Measurements from ENCODE around the gene RBMS3.

The RBMS3 gene

GRCh38 chr3:29892976-29893554 lies 612.2 kb downstream of the RBMS3 start:
- no peak for DNase-seq (ENCODE audit: low spot score)

GRCh38 chr3:29896856-29897255 lies 616.0 kb downstream of the RBMS3 start:
- no peak for DNase-seq (ENCODE audit: low spot score)

- DNase-seq (ENCODE audit: low spot score): no peak
These were observed 617.5 kb downstream of the RBMS3 start for GRCh38 chr3:29898171-29898965.

- no peak for DNase-seq (ENCODE audit: low spot score)
These were observed 618.1 kb downstream of the RBMS3 start for GRCh38 chr3:29899021-29899420.

- peak; percentile 21 for DNase-seq (ENCODE audit: low spot score)
These were observed 620.2 kb downstream of the RBMS3 start for GRCh38 chr3:29901097-29901496.

- DNase-seq (ENCODE audit: low spot score): no peak
These were observed 622.7 kb downstream of the RBMS3 start for GRCh38 chr3:29903600-29903999.

- DNase-seq (ENCODE audit: low spot score): no peak
These were observed 626.0 kb downstream of the RBMS3 start for GRCh38 chr3:29906906-29907305.

GRCh38 chr3:29912600-29913288 lies 631.9 kb downstream of the RBMS3 start:
- DNase-seq (ENCODE audit: low spot score): no peak

GRCh38 chr3:29914861-29915524 lies 634.1 kb downstream of the RBMS3 start:
- no peak for DNase-seq (ENCODE audit: low spot score)

- no peak for DNase-seq (ENCODE audit: low spot score)
These were observed 638.7 kb downstream of the RBMS3 start for GRCh38 chr3:29919571-29919970.

- DNase-seq (ENCODE audit: low spot score): no peak
These were observed 642.3 kb downstream of the RBMS3 start for GRCh38 chr3:29922992-29923746.

- no peak for DNase-seq (ENCODE audit: low spot score)
These were observed 644.1 kb downstream of the RBMS3 start for GRCh38 chr3:29924783-29925561.

GRCh38 chr3:29926378-29926777 lies 645.5 kb downstream of the RBMS3 start:
- DNase-seq (ENCODE audit: low spot score): no peak

- no peak for DNase-seq (ENCODE audit: low spot score)
These were observed 651.9 kb downstream of the RBMS3 start for GRCh38 chr3:29932696-29933325.

GRCh38 chr3:29933802-29934490 lies 653.1 kb downstream of the RBMS3 start:
- no peak for DNase-seq (ENCODE audit: low spot score)

GRCh38 chr3:29934751-29935150 lies 653.9 kb downstream of the RBMS3 start:
- no peak for DNase-seq (ENCODE audit: low spot score)

- DNase-seq (ENCODE audit: low spot score): no peak
These were observed 655.2 kb downstream of the RBMS3 start for GRCh38 chr3:29936054-29936453.

GRCh38 chr3:29936766-29937165 lies 655.9 kb downstream of the RBMS3 start:
- DNase-seq (ENCODE audit: low spot score): no peak

- no peak for DNase-seq (ENCODE audit: low spot score)
These were observed 656.3 kb downstream of the RBMS3 start for GRCh38 chr3:29937185-29937584.

GRCh38 chr3:29940759-29941323 lies 660.0 kb downstream of the RBMS3 start:
- no peak for DNase-seq (ENCODE audit: low spot score)
